GM12892 (cell line): ENCODE data around the gene CFAP46.

ENCODE experiments used
- POLR2A ChIP-seq: IDR thresholded peaks from 2 replicates; pipeline ENCODE4 v1.6.1; 2011; ENCODE audit warnings: low read depth, low read length, control low read depth
- POLR2AphosphoS5 ChIP-seq: IDR thresholded peaks from 2 replicates; pipeline ENCODE4 v1.6.1; 2011; ENCODE audit warnings: low read depth, low read length, control low read depth
- TAF1 ChIP-seq: IDR thresholded peaks from 2 replicates; pipeline ENCODE4 v1.6.1; 2011; ENCODE audit warnings: low read depth, mild to moderate bottlenecking, control low read depth, low read length, borderline replicate concordance

- no peak for TF ChIP-seq POLR2A
- TF ChIP-seq POLR2AphosphoS5: no peak
- TF ChIP-seq TAF1: no peak
Measured at GRCh38 chr10:132941640-132942051, 724 bp downstream of the CFAP46 start.
